GM18520 (cell line): ENCODE data around the gene TFAP2E.

Experiments
- ATAC-seq: cut with Tn5 transposase; IDR thresholded peaks from one replicate; pipeline ENCODE4 v1.9.1; 2021; ENCODE audit not compliant: unreplicated experiment

TFAP2E gene

DNA sequence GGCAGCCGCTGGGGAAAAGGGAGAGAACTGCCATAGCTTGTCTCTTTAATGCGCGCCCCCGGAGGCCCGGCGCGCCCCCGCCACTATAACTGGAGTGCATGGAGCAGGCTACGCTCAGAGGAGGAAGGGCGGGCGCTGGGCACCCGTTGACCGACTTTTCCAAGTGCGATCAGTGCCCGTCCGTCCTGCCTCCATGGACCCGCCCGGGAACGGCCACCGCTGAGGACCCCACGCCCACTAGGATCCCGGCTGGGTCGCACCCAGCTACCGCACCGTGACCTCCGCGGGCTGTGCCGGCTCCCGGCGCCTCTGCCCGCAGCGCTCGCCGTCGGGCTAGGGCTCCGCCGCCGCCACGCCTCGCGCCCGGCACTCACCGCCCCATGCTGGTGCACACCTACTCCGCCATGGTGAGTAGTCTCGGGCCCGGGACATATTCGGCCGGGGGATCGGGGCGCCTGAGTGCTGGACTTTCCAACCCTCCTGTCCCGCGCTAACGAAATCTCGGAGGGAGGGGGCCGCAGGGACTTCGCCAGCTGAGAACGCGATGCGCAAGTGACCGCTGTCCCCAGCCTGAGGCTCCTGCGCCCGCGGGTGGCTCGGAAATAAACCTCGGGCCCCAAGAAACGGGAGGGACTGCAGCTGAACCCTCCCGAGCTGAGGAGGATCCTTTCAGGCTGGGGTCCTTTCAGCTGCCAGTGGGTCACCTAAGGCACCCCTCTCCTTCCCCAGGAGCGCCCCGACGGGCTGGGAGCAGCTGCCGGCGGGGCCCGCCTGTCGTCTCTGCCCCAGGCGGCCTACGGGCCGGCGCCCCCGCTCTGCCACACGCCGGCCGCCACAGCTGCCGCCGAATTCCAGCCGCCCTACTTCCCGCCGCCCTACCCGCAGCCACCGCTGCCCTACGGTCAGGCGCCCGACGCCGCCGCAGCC lies at the start of gene TFAP2E:
TFAP2E (plus strand) TSS at position 117 of the 927 bp plus-strand sequence; CDS start at position 381, 264 bp downstream.
- ATAC-seq = no peak

DNA sequence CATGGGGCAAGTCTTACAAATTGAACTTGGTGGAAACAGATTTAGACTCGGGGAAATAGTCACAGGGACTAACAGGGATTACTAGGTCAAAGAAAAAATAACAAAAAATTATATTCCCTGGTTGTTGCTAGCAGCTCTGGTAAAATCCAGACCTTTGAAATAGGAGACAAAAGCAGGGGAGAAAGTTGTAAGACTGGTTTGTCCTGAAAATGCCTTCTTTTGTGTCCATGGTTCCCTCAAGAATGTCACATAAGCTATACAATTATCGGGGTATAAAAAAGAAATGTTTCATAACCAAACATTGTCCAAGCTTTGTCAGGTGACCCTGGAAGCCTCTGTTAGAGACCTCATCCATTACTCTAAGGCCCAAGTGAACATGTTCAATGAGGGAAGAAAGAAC lies 49.0 kb upstream of the TFAP2E start:
- no peak for ATAC-seq

- no peak for ATAC-seq
Observed at GRCh38 chr1:35530168-35530567, 42.9 kb upstream of the TFAP2E start.

DNA sequence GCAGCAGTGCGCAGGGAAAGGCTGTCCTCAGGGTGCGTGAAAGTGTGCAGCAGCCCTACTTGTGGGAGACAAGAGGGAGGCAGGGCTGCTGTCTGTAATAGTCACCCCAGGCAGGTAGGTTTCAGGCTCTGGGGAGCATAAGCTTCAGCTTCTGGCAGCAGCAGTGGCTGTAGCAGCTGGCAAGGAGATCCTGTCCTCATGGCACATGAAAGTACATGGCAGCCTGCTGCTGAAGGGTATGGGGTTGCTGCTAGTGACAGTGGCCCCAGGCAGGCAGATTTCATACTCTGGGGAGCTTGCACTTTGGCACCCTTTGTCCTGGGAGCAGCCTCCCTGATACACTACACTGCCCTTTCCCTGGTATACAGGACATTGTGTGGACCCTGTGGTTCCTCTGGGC lies 42.2 kb upstream of the TFAP2E start:
- ATAC-seq = no peak

- ATAC-seq = no peak
Observed at GRCh38 chr1:35531368-35531767, 41.7 kb upstream of the TFAP2E start.

DNA sequence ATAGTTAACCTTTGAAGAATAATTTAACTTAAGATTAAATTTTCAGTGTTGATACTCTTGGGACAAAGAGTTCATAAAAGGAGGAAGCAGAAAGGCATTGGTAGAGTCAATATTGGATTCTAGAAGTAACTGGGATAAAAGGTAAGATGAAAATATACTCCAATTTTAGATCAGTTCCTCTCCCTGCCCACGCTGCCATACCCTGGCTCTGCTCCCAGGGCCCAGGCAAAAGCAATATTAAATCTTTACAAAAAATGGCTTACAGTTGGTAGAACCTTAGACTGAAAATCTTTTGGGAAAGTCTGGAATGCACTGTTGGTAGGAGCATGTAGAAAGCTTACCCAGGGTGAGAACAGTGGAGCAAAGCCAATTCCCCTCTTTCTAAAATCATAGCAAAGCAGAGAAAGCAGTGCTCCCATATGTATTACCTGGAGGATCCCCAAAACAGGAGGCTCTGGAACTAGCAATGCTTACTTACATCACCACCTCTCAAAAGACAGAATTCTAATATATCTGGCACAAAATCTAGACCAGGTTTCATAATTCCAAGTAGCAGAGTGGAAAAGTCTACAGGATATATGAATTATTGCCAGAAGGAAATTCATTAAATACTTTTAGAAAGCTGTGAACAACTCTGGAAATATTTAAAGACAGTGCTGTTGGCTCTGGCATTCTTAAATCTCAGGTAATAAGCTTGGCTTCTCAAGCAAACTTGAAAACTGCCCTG lies 40.5 kb upstream of the TFAP2E start:
- ATAC-seq = no peak

DNA sequence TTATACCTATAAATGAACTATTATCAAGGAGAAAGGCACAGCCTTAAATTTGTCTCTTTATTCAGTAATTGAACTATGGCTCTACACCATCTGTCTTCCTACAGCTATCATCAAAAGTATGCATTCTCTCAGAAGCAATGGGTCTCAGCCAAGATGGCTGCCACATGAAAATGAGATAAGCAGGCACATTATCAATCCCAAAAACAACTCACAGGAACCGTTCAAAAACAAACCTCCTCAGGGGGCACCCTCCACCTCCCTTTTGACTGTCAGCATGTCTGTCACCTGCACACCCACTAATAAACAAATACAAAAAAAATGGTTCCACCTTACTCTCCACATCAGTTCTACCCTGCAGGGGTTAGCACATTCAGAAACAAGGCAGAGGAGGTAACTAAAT lies 39.5 kb upstream of the TFAP2E start:
- no peak for ATAC-seq

DNA sequence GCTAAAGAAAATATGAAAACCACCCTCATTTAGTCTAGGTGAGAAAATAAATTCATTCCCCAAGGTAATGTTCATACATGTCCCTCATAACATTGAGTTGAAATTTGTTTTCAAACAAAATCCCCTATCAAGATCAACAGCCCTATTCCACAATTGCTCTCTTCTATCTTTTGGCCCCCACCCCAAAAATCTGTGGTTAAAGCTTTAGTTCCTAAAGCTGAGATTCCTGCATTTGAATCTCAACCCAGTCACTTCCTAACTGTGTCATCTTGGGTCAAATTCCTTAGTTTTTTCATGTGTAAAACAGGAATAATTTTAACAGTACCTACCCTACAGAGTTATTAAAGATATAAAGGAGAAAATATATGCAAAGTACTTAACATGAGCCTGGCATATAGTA lies 37.9 kb upstream of the TFAP2E start:
- no peak for ATAC-seq

DNA sequence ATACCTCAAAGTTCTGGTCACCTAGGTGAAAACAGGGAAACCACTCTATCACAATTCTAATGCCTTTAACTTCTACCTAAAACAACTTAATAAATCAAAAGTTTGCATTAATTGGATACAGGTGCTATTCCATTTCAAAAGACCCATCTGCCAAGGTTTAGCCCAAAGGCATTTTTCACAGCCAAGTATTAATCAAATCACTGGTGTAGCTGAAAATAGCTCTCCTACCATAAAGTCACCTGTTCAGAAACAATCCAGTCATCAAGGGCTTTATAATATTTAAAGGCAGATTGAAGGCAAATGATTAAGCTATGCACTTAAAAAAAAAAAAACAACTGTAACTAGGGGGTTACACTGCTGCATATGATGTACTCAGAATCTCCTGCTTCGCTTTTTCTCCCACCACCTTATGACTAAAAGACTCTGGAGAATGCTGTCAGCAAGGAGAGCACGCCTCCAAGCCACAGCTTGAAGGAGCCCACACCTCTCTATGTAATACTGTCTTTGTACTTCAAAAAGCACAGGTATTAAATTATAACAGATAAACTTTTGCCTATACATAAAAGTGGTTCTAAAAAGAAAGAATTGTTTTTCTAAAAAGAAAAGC lies 36.5 kb upstream of the TFAP2E start:
- no peak for ATAC-seq

- no peak for ATAC-seq
Observed at GRCh38 chr1:35537806-35538205, 35.3 kb upstream of the TFAP2E start.

- ATAC-seq = no peak
Observed at GRCh38 chr1:35539073-35539823, 33.9 kb upstream of the TFAP2E start.

GRCh38 chr1:35539824-35540261 lies 33.3 kb upstream of the TFAP2E start:
- no peak for ATAC-seq

- no peak for ATAC-seq
Observed at GRCh38 chr1:35544976-35545375, 28.1 kb upstream of the TFAP2E start.

GRCh38 chr1:35546614-35547013 lies 26.5 kb upstream of the TFAP2E start:
- no peak for ATAC-seq

DNA sequence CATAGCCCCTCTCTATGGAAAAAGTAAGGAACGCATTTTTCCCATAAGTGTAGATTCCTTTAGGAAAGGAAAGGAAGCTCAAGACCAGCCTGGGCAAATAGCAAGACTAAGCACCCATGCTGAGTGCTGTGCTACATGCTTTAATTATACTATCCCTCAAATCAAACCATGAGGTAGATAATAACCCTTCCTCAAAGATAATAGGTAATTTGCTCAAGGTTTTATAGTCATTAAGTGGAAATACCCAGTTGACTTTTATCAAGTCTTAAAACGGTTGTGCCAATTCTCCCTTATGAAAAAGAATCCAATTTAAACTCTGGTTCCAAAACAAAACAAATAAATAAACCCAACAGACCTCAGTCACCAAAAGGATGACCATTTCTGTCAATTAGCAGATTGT lies 19.3 kb upstream of the TFAP2E start:
- ATAC-seq = no peak

- no peak for ATAC-seq
Observed at GRCh38 chr1:35554266-35555211, 18.6 kb upstream of the TFAP2E start.

GRCh38 chr1:35555212-35555584 lies 17.9 kb upstream of the TFAP2E start:
- no peak for ATAC-seq

- ATAC-seq = no peak
Observed at GRCh38 chr1:35555601-35556477, 17.3 kb upstream of the TFAP2E start.
